GM12878 (cell line): ENCODE measurements around the gene BNIPL. TPM values are rescaled to one million over a fixed set of nuclear protein-coding genes. Genes with fewer than 3 reads are reported as not detected.

ENCODE experiments used
- ATAC-seq: fragments of 200-7000 bp; cut with Tn5 transposase; 3 replicates; pipeline ENCODE4 v1.9.1; 2020; ENCODE audit warnings: mild to moderate bottlenecking, moderate library complexity
- BruUV-seq: library from RNA; stranded (reverse); fragments of 400-500 nt; replicated peaks from 2 replicates; lab custom pipeline; 2021; lab: Mats Ljungman, UMichigan
- CTCF ChIA-PET: fragments of 300-600 bp; sonication (Branson Sonifier 250); formaldehyde crosslinking; extraction: SDS; loops from one replicate; lab custom pipeline; 2021; ENCODE audit warnings: inconsistent platforms; lab: Yijun Ruan, JAX
- POLR2A ChIA-PET: fragments of 350-600 bp; formaldehyde crosslinking; extraction: SDS; loops from one replicate; lab custom pipeline; 2021; ENCODE audit warnings: inconsistent platforms; lab: Charles Lee
- RAD21 ChIA-PET: fragments of 300-600 bp; sonication (Branson Sonifier 250); formaldehyde crosslinking; loops from one replicate; lab custom pipeline; 2023; ENCODE audit warnings: antibody characterized with exemption; ENCODE audit not compliant: unreplicated experiment; lab: Charles Lee
- SMC1A ChIA-PET: fragments of 300-600 bp; sonication (Branson Sonifier 250); formaldehyde crosslinking; loops from one replicate; lab custom pipeline; 2023; ENCODE audit not compliant: unreplicated experiment, uncharacterized antibody; lab: Charles Lee
- DNase-seq: peaks from one replicate; pipeline ENCODE4 v3.0.0-alpha.2; 2011; ENCODE audit warnings: low read depth, low spot score
- FAIRE-seq: peaks from 3 replicates; lab custom pipeline; 2011; peaks lifted over from hg19 to GRCh38; lab: Jason Lieb, UNC
- H2AFZ ChIP-seq: 2 replicates; pipeline ENCODE4 v1.6.0; 2011; ENCODE audit warnings: low read depth, low read length, control low read depth; ENCODE audit not compliant: control insufficient read depth
- H3K27ac ChIP-seq: 2 replicates; pipeline ENCODE4 v1.5.1; 2011; ENCODE audit warnings: control low read depth; ENCODE audit not compliant: control insufficient read depth, insufficient read depth
- H3K27me3 ChIP-seq, 2 experiments: replicated peaks in 1 of 2; 2 replicates each; pipeline versions ENCODE4 v1.6.0 to v1.6.1; 2011; ENCODE audit warnings: low read length in 1 of 2; ENCODE audit not compliant: control insufficient read depth in 2 of 2, insufficient read depth in 2 of 2
- H3K36me3 ChIP-seq, 2 experiments: 2 replicates each; pipeline ENCODE4 v1.5.1; 2011; ENCODE audit warnings: low read length in 1 of 2; ENCODE audit not compliant: control insufficient read depth in 2 of 2, insufficient read depth in 2 of 2
- H3K4me1 ChIP-seq: 2 replicates; pipeline ENCODE4 v1.6.1; 2011; ENCODE audit warnings: mild to moderate bottlenecking, low read length, moderate library complexity, mixed read lengths; ENCODE audit not compliant: control insufficient read depth, insufficient read depth
- H3K4me2 ChIP-seq: 2 replicates; pipeline ENCODE4 v1.6.0; 2011; ENCODE audit warnings: control low read depth; ENCODE audit not compliant: control insufficient read depth, insufficient read depth
- H3K4me3 ChIP-seq: fragments of 200-600 bp; sonication (generic); 2 replicates; pipeline ENCODE4 v1.5.1; 2016
- H3K79me2 ChIP-seq: 2 replicates; pipeline ENCODE4 v1.6.0; 2011; ENCODE audit warnings: low read length; ENCODE audit not compliant: control insufficient read depth, insufficient read depth
- H3K9ac ChIP-seq: 2 replicates; pipeline ENCODE4 v1.8.0; 2011; ENCODE audit warnings: low read length, control low read depth, mixed read lengths; ENCODE audit not compliant: control insufficient read depth, insufficient read depth
- H3K9me3 ChIP-seq: replicated peaks from 3 replicates; pipeline ENCODE4 v1.5.1; 2011; ENCODE audit warnings: mild to moderate bottlenecking, low read length; ENCODE audit not compliant: control insufficient read depth, insufficient read depth
- H4K20me1 ChIP-seq: 2 replicates; pipeline ENCODE4 v1.6.0; 2011; ENCODE audit not compliant: control insufficient read depth, insufficient read depth
- BACH1 ChIP-seq: fragments of 450-650 bp; IDR thresholded peaks from 2 replicates; pipeline ENCODE4 v1.6.1; 2017; ENCODE audit warnings: mild to moderate bottlenecking, borderline replicate concordance
- BRCA1 ChIP-seq: IDR thresholded peaks from 2 replicates; pipeline ENCODE4 v1.6.1; 2011; ENCODE audit warnings: low read depth, low read length, improper control_type of control experiment
- DPF2 ChIP-seq: fragments of 450-650 bp; IDR thresholded peaks from 2 replicates; pipeline ENCODE4 v1.6.1; 2017; ENCODE audit warnings: mild to moderate bottlenecking
- EED ChIP-seq: sonication (generic); IDR thresholded peaks from 2 replicates; pipeline ENCODE4 v1.6.1; 2016; ENCODE audit warnings: antibody characterized with exemption, low read depth
- ESRRA ChIP-seq: IDR thresholded peaks from 2 replicates; pipeline ENCODE4 v1.6.1; 2012; ENCODE audit warnings: mild to moderate bottlenecking, low read length, improper control_type of control experiment
- IKZF1 ChIP-seq: fragments of 450-650 bp; conservative IDR thresholded peaks from 2 replicates; pipeline ENCODE4 v1.6.1; 2017; ENCODE audit warnings: antibody characterized with exemption, mild to moderate bottlenecking
- MTA2 ChIP-seq: fragments of 450-650 bp; IDR thresholded peaks from 2 replicates; pipeline ENCODE4 v1.6.1; 2016; ENCODE audit warnings: low read depth, mild to moderate bottlenecking, moderate library complexity
- NFXL1 ChIP-seq: fragments of 450-650 bp; IDR thresholded peaks from 2 replicates; pipeline ENCODE4 v1.6.1; 2017; ENCODE audit warnings: antibody characterized with exemption, mild to moderate bottlenecking, borderline replicate concordance
- NFYB ChIP-seq: IDR thresholded peaks from 2 replicates; pipeline ENCODE4 v1.6.1; 2011; ENCODE audit warnings: low read depth, mild to moderate bottlenecking, low read length, improper control_type of control experiment, moderate library complexity; ENCODE audit not compliant: insufficient read depth
- NR2C2 ChIP-seq: IDR thresholded peaks from 2 replicates; pipeline ENCODE4 v1.6.1; 2011; ENCODE audit warnings: borderline replicate concordance, low read depth; ENCODE audit not compliant: control insufficient read depth, insufficient read length
- RUNX3 ChIP-seq: IDR thresholded peaks from 2 replicates; pipeline ENCODE4 v1.6.1; 2012; ENCODE audit warnings: low read length, inconsistent platforms
- SP1 ChIP-seq: IDR thresholded peaks from one replicate; pipeline ENCODE4 v1.6.1; 2011; ENCODE audit warnings: low read depth, low read length
- TCF12 ChIP-seq: IDR thresholded peaks from 2 replicates; pipeline ENCODE4 v1.6.1; 2011; ENCODE audit warnings: low read depth, mild to moderate bottlenecking, low read length
- ZNF24 ChIP-seq: fragments of 450-650 bp; IDR thresholded peaks from 2 replicates; pipeline ENCODE4 v1.6.1; 2017; ENCODE audit warnings: antibody characterized with exemption, mild to moderate bottlenecking
- WGBS: methylation state at CpG from one replicate; pipeline ENCODE4 v1.1.6; 2016; ENCODE audit warnings: low lambda C conversion rate; ENCODE audit not compliant: insufficient replicate concordance, insufficient coverage; ENCODE audit errors: missing lambda C conversion rate; 5-methylcytosine and 5-hydroxymethylcytosine counted together
- in situ Hi-C: fragments of 300-500 bp; cut with MboI; formaldehyde crosslinking; loops from 9 replicates; pipeline ENCODE4 v1.14.3; 2018; ENCODE audit warnings: mixed read lengths
- intact Hi-C: fragments of 100-400 bp; cut with micrococcal nuclease; formaldehyde crosslinking; loops from one replicate; pipeline ENCODE4 v1.14.2; 2022; ENCODE audit not compliant: unreplicated experiment
- polyA plus RNA-seq, 11 experiments: library from polyadenylated mRNA; depleted of rRNA in 4 of 11; unstranded in 6 of 11; stranded (reverse) in 5 of 11; fragments of >200 nt; fragmentation: Nextera tagmentation in 4 of 11; fragmentation: Illumina TruSeq in 1 of 11; extraction: Ambion mirVana in 4 of 11; extraction: Trizol in 1 of 11; gene quantifications; 1 replicate in 1 of 11; 2 replicates in 10 of 11; pipeline versions ENCODE4 v1.2.1 to v1.2.3, GENCODE V29; 2011 to 2016; ENCODE audit warnings: inconsistent platforms in 2 of 11, missing spikeins in 2 of 11, low read depth in 1 of 11
- total RNA-seq, 4 experiments: library from RNA; depleted of rRNA in 3 of 4; stranded (reverse); fragments of >200 nt in 3 of 4; fragmentation: Illumina TruSeq in 1 of 4; extraction: Trizol in 1 of 4; gene quantifications; 2 replicates each; pipeline versions ENCODE4 v1.2.1 to v1.2.3, GENCODE V29; 2013 to 2021

BNIPL gene
- total and polyA plus RNA-seq, 10 of the 15 experiments (the other 5 are each of a cell fraction or from before 2014, with no cell fraction given), result 0.05 to 1.1 (median 0.17) TPM

DNA sequence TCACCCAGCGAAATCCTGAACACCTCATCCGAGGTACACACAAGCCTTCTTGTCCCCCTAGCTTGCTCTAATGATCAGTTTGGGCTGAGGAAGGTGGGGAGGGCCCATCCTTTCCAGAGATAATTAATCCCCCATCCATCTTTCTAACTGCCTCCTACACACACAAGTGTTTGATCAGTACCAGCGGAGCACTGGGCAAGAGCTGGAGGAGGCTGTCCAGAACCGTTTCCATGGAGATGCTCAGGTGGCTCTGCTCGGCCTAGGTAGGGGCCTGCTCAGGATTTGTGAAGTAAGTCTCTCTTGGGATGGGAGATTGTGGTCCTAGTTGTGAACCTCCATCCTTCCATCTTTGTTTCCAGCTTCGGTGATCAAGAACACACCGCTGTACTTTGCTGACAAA, 48.5 kb upstream of the BNIPL start:
- no peak for ATAC-seq
- DNase-seq, result no peak
- H3K4me2 ChIP-seq, result no peak overlapping the region
- no peak for FAIRE-seq
- ChIA-PET POLR2A (no interaction called here), SMC1A (interaction anchor here (1.4 kb wide), 1 partner anchor 11 kb away, joined by 5 read pairs; no protein-coding TSS in a partner anchor), RAD21 (interaction anchor here (0.8 kb wide), 1 partner anchor 30 kb away, joined by 3 read pairs; no protein-coding TSS in a partner anchor), CTCF (interaction anchor here (15.8 kb wide), 1 partner anchor 12 kb away, joined by 252 read pairs; the partner anchor contains the start of gene MINDY1)
- BruUV-seq, result no TSS peak
- no peak overlapping the region for H3K27ac ChIP-seq
- in situ Hi-C loops (no loop called here), intact Hi-C loops (no loop called here)
- no peaks in the 10 kb centered on the region for H4K20me1 ChIP-seq
- H3K4me1 ChIP-seq, result no peaks in the 10 kb centered on the region
- no peaks in the 10 kb centered on the region for H3K27me3 ChIP-seq
- no peak overlapping the region for H2AFZ ChIP-seq
- 51% methylated on average over 7 of the region's 7 CpGs for WGBS
- no peak overlapping the region for H3K4me3 ChIP-seq
- H3K9me3 ChIP-seq, result no peaks in the 10 kb centered on the region
- no peaks in the 10 kb centered on the region for H3K36me3 ChIP-seq
- H3K79me2 ChIP-seq, result no peaks in the 10 kb centered on the region
- TF ChIP-seq ESRRA (no peak), IKZF1 (no peak), NR2C2 (no peak), ZNF24 (no peak)
- no peak overlapping the region for H3K9ac ChIP-seq

DNA sequence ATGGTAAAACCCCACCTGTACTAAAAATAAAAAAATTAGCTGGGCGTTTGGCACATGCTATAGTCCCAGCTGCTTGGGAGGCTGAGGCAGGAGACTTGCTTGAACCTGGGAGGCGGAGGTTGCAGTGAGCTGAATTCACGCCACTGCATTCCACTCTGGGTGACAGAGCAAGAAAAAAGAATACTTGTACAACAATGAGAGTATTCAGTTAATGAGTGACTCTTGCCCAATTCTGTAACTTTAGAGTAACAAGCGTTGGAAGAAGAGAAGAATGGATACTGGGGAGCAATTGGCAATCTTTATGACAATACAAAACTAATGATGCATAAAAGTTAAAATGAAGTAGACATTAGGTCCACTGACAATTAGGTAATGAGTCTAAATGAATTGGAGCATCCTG, 43.8 kb upstream of the BNIPL start:
- in situ Hi-C loops, result no loop called here
- no peak overlapping the region for H3K4me3 ChIP-seq
- TF ChIP-seq TCF12, result no peak
- no peak for TF ChIP-seq BACH1
- TF ChIP-seq DPF2, result no peak
- TF ChIP-seq NFYB, result no peak
- TF ChIP-seq NFXL1, result no peak
- no peak for TF ChIP-seq EED
- no peak for TF ChIP-seq BRCA1
- no peak for TF ChIP-seq RUNX3
- no peak for TF ChIP-seq SP1
- TF ChIP-seq MTA2, result no peak
- H3K27me3 ChIP-seq, result no peaks in the 10 kb centered on the region
- RAD21 ChIA-PET, result no interaction called here
- no peak overlapping the region for H3K4me2 ChIP-seq
- no peaks in the 10 kb centered on the region for H3K36me3 ChIP-seq
- intact Hi-C loops, result loop anchor here (10.0 kb wide), 1 partner anchor 738 kb away; the partner anchor contains the start of gene CA14
- POLR2A ChIA-PET, result interaction anchor here (0.6 kb wide), 1 partner anchor 405 kb away, joined by 8 read pairs; no protein-coding TSS in a partner anchor
- no peaks in the 10 kb centered on the region for H3K4me1 ChIP-seq
- SMC1A ChIA-PET, result no interaction called here
- WGBS, result 78% methylated on average over 4 of the region's 4 CpGs
- H3K9me3 ChIP-seq, result no peaks in the 10 kb centered on the region
- no peak for ATAC-seq
- H3K79me2 ChIP-seq, result no peaks in the 10 kb centered on the region
- H3K27ac ChIP-seq, result no peak overlapping the region
- no TSS peak for BruUV-seq
- no peak overlapping the region for H3K9ac ChIP-seq
- CTCF ChIA-PET, result interaction anchor here (16.2 kb wide), 1 partner anchor 12 kb away, joined by 252 read pairs; the partner anchor contains the start of genes ANXA9 and CERS2
- no peak overlapping the region for H2AFZ ChIP-seq
- no peaks in the 10 kb centered on the region for H4K20me1 ChIP-seq
- DNase-seq, result no peak
- no peak for FAIRE-seq
